NB4 (cell line): ENCODE measurements around the gene WIPF3.

Experiments used
- DNase-seq: peaks from one replicate; pipeline ENCODE4 v3.0.0; 2010; ENCODE audit warnings: low read depth
- H3K4me3 ChIP-seq: one replicate; pipeline ENCODE4 v1.5.1; 2011; ENCODE audit warnings: mild to moderate bottlenecking, low read depth, low read length, moderate library complexity
- CTCF ChIP-seq: IDR thresholded peaks from one replicate; pipeline ENCODE4 v1.5.1; 2012; ENCODE audit warnings: low read depth, low read length
- MAX ChIP-seq: IDR thresholded peaks from 2 replicates; pipeline ENCODE4 v1.6.1; 2011; ENCODE audit warnings: low read depth, low read length
- MYC ChIP-seq: IDR thresholded peaks from 2 replicates; pipeline ENCODE4 v1.6.1; 2011; ENCODE audit warnings: low read depth, low read length
- POLR2A ChIP-seq: IDR thresholded peaks from 2 replicates; pipeline ENCODE4 v1.6.1; 2011; ENCODE audit warnings: mild to moderate bottlenecking; ENCODE audit not compliant: insufficient read length; ENCODE audit errors: extremely low read depth

WIPF3 gene

GRCh38 chr7:29771081-29771816, 35.1 kb upstream of the WIPF3 start:
- no peak for DNase-seq
- no peak overlapping the region for H3K4me3 ChIP-seq
- no peak for TF ChIP-seq MYC
- TF ChIP-seq MAX: no peak
- no peak for TF ChIP-seq CTCF
- no peak for TF ChIP-seq POLR2A

- DNase-seq: no peak
- TF ChIP-seq MAX (no peak), POLR2A (no peak), MYC (no peak), CTCF (no peak)
- no peak overlapping the region for H3K4me3 ChIP-seq
Observed at GRCh38 chr7:29779017-29779416, 27.3 kb upstream of the WIPF3 start.

- no peak for DNase-seq
- TF ChIP-seq CTCF (no peak), MYC (no peak), POLR2A (no peak), MAX (no peak)
Observed at GRCh38 chr7:29780346-29780745, 26.0 kb upstream of the WIPF3 start.

GRCh38 chr7:29783671-29784070, 22.6 kb upstream of the WIPF3 start:
- no peak overlapping the region for H3K4me3 ChIP-seq
- no peak for TF ChIP-seq MYC
- no peak for TF ChIP-seq MAX
- DNase-seq: no peak

More at GRCh38 chr7:29780346-29780745, 26.0 kb upstream of the WIPF3 start:
- no peak overlapping the region for H3K4me3 ChIP-seq

GRCh38 chr7:29793507-29793906, 12.8 kb upstream of the WIPF3 start:
- TF ChIP-seq MAX (no peak), POLR2A (no peak), MYC (no peak), CTCF (no peak)
- no peak for DNase-seq
- H3K4me3 ChIP-seq: no peak overlapping the region

GRCh38 chr7:29794959-29795629, 11.2 kb upstream of the WIPF3 start:
- TF ChIP-seq POLR2A: no peak
- no peak for TF ChIP-seq MAX
- TF ChIP-seq MYC: no peak
- TF ChIP-seq CTCF: no peak
- no peak for DNase-seq
- no peak overlapping the region for H3K4me3 ChIP-seq
